ENCODE results near the gene CNTNAP2.
"Not testable (repeated sequence)": the region's sequence is repeated elsewhere in the genome, so short reads cannot be mapped to it uniquely, and the experiment has no call there.

CNTNAP2 gene

GRCh38 chr7:148318102-148318811, 2201.7 kb downstream of the CNTNAP2 start:
- DNase-seq (ENCODE audit: low read depth) = no peak

- DNase-seq (ENCODE audit: low read depth) = no peak
Measured at GRCh38 chr7:148318838-148319237, 2202.2 kb downstream of the CNTNAP2 start.

GRCh38 chr7:148319316-148319808, 2202.8 kb downstream of the CNTNAP2 start:
- DNase-seq (ENCODE audit: low read depth) = no peak

- no peak for DNase-seq (ENCODE audit: low read depth)
Measured at GRCh38 chr7:148325208-148325607, 2208.6 kb downstream of the CNTNAP2 start.

GRCh38 chr7:148327379-148327778, 2210.8 kb downstream of the CNTNAP2 start:
- DNase-seq (ENCODE audit: low read depth) = no peak

GRCh38 chr7:148328906-148329305, 2212.3 kb downstream of the CNTNAP2 start:
- no peak for DNase-seq (ENCODE audit: low read depth)

- no peak for DNase-seq (ENCODE audit: low read depth)
Measured at GRCh38 chr7:148330124-148330818, 2213.7 kb downstream of the CNTNAP2 start.

- no peak for DNase-seq (ENCODE audit: low read depth)
Measured at GRCh38 chr7:148330822-148331221, 2214.2 kb downstream of the CNTNAP2 start.

- DNase-seq (ENCODE audit: low read depth) = not testable (repeated sequence)
Measured at GRCh38 chr7:148331456-148331855, 2214.9 kb downstream of the CNTNAP2 start.

GRCh38 chr7:148332191-148333186, 2215.9 kb downstream of the CNTNAP2 start:
- DNase-seq (ENCODE audit: low read depth) = no peak

GRCh38 chr7:148334441-148334956, 2217.9 kb downstream of the CNTNAP2 start:
- no peak for DNase-seq (ENCODE audit: low read depth)

GRCh38 chr7:148334959-148335577, 2218.5 kb downstream of the CNTNAP2 start:
- no peak for DNase-seq (ENCODE audit: low read depth)

- DNase-seq (ENCODE audit: low read depth) = no peak
Measured at GRCh38 chr7:148335790-148336189, 2219.2 kb downstream of the CNTNAP2 start.

- no peak for DNase-seq (ENCODE audit: low read depth)
Measured at GRCh38 chr7:148336411-148336810, 2219.8 kb downstream of the CNTNAP2 start.

GRCh38 chr7:148337246-148337965, 2220.8 kb downstream of the CNTNAP2 start:
- no peak for DNase-seq (ENCODE audit: low read depth)

GRCh38 chr7:148337995-148338747, 2221.6 kb downstream of the CNTNAP2 start:
- no peak for DNase-seq (ENCODE audit: low read depth)

- no peak for DNase-seq (ENCODE audit: low read depth)
Measured at GRCh38 chr7:148340438-148341280, 2224.1 kb downstream of the CNTNAP2 start.

- no peak for DNase-seq (ENCODE audit: low read depth)
Measured at GRCh38 chr7:148344406-148344805, 2227.8 kb downstream of the CNTNAP2 start.

- no peak for DNase-seq (ENCODE audit: low read depth)
Measured at GRCh38 chr7:148347981-148348380, 2231.4 kb downstream of the CNTNAP2 start.

All from stimulated activated CD8-positive, alpha-beta memory T cell treated with anti-CD3 and anti-CD28 coated beads, Interleukin-15, amount 100 ng/mL, for 24 hours (primary cell).